CD14-positive monocyte (primary cell): ENCODE results near the gene ERC1. TPM values are rescaled to one million over a fixed set of nuclear protein-coding genes. Genes with fewer than 3 reads are reported as not detected.

Source experiments
- DNase-seq, 3 donors: peaks; one replicate each; pipeline ENCODE4 v3.0.0-alpha.2; 2011 to 2022
- H2AFZ ChIP-seq: 2 replicates; pipeline ENCODE4 v1.6.0; 2012; ENCODE audit warnings: mild to moderate bottlenecking, low read depth, low read length, inconsistent platforms; ENCODE audit not compliant: insufficient read depth, poor library complexity, severe bottlenecking
- H3K27ac ChIP-seq, 2 donors: 1 replicate in 1 of 2; 2 replicates in 1 of 2; pipeline ENCODE4 v1.5.1; 2012 to 2013; ENCODE audit warnings: low read length in 2 of 2, control low read depth in 1 of 2, inconsistent platforms in 1 of 2, low read depth in 1 of 2, mild to moderate bottlenecking in 1 of 2
- H3K27me3 ChIP-seq, 2 donors: one replicate each; pipeline versions ENCODE4 v1.6.0 to v1.6.1; 2011 to 2013; ENCODE audit warnings: low read length in 2 of 2; ENCODE audit not compliant: control insufficient read depth in 2 of 2, insufficient read depth in 2 of 2
- H3K36me3 ChIP-seq, 2 donors: replicated peaks in 1 of 2; 1 replicate in 1 of 2; 2 replicates in 1 of 2; pipeline versions ENCODE4 v1.5.1 to v1.6.1; 2012 to 2013; ENCODE audit warnings: low read length in 2 of 2, control low read depth in 1 of 2, inconsistent platforms in 1 of 2, mild to moderate bottlenecking in 1 of 2; ENCODE audit not compliant: insufficient read depth in 2 of 2, control insufficient read depth in 1 of 2
- H3K4me1 ChIP-seq, 2 donors: 1 replicate in 1 of 2; 2 replicates in 1 of 2; pipeline versions ENCODE4 v1.5.1 to v1.6.1; 2012 to 2013; ENCODE audit warnings: low read length in 2 of 2, control low read depth in 1 of 2, inconsistent platforms in 1 of 2, mild to moderate bottlenecking in 1 of 2, moderate library complexity in 1 of 2; ENCODE audit not compliant: insufficient read depth in 2 of 2, control insufficient read depth in 1 of 2
- H3K4me2 ChIP-seq: replicated peaks from 2 replicates; pipeline ENCODE3; 2012; ENCODE audit warnings: low read length, moderate library complexity, mild to moderate bottlenecking; ENCODE audit not compliant: poor library complexity, severe bottlenecking; ENCODE audit errors: extremely low read depth
- H3K4me3 ChIP-seq, 3 experiments: fragments of 200-600 bp in 1 of 3; sonication (generic) in 1 of 3; replicated peaks in 1 of 3; 1 replicate in 2 of 3; 2 replicates in 1 of 3; pipeline ENCODE4 v1.5.1; 2011 to 2013; ENCODE audit warnings: low read length in 3 of 3, mild to moderate bottlenecking in 3 of 3, control low read depth in 2 of 3, low read depth in 2 of 3, inconsistent platforms in 1 of 3, moderate library complexity in 1 of 3
- H3K79me2 ChIP-seq: 2 replicates; pipeline ENCODE4 v1.6.0; 2012; ENCODE audit warnings: mild to moderate bottlenecking, control low read depth, inconsistent platforms, low read length, moderate library complexity; ENCODE audit not compliant: insufficient read depth
- H3K9ac ChIP-seq: 2 replicates; pipeline ENCODE4 v1.6.0; 2017; ENCODE audit warnings: low read length, mild to moderate bottlenecking; ENCODE audit not compliant: insufficient read depth, poor library complexity, severe bottlenecking
- H3K9me3 ChIP-seq, 2 donors: replicated peaks in 1 of 2; 1 replicate in 1 of 2; 2 replicates in 1 of 2; pipeline versions ENCODE4 v1.5.1 to v1.6.1; 2012 to 2013; ENCODE audit warnings: low read length in 2 of 2, control low read depth in 1 of 2; ENCODE audit not compliant: control insufficient read depth in 1 of 2, insufficient read depth in 1 of 2
- H4K20me1 ChIP-seq: 2 replicates; pipeline ENCODE4 v1.6.0; 2012; ENCODE audit warnings: mild to moderate bottlenecking, low read length, control low read depth, moderate library complexity; ENCODE audit not compliant: insufficient read depth
- H3K27ac Mint-ChIP-seq, 7 donors: one replicate each; pipeline ENCODE4 v1.8.0; 2020; ENCODE audit warnings: mild to moderate bottlenecking in 7 of 7, mixed read lengths in 7 of 7, moderate library complexity in 6 of 7, inconsistent platforms in 2 of 7
- H3K27me3 Mint-ChIP-seq, 3 donors: one replicate each; pipeline ENCODE4 v1.8.0; 2021 to 2022; ENCODE audit warnings: low read depth in 3 of 3, mild to moderate bottlenecking in 3 of 3, mixed read lengths in 3 of 3, moderate library complexity in 3 of 3, inconsistent platforms in 1 of 3
- H3K36me3 Mint-ChIP-seq, 2 donors: one replicate each; pipeline ENCODE4 v1.8.0; 2020; ENCODE audit warnings: mixed read lengths in 2 of 2, inconsistent platforms in 1 of 2, mild to moderate bottlenecking in 1 of 2
- H3K4me1 Mint-ChIP-seq: one replicate; pipeline ENCODE4 v1.8.0; 2020; ENCODE audit warnings: mild to moderate bottlenecking, mixed read lengths
- H3K4me3 Mint-ChIP-seq, 2 donors: one replicate each; pipeline ENCODE4 v1.8.0; 2020; ENCODE audit warnings: mild to moderate bottlenecking in 2 of 2, mixed read lengths in 2 of 2, moderate library complexity in 1 of 2
- H3K9me3 Mint-ChIP-seq, 7 donors: one replicate each; pipeline ENCODE4 v1.8.0; 2020 to 2022; ENCODE audit warnings: mixed read lengths in 7 of 7, mild to moderate bottlenecking in 6 of 7, moderate library complexity in 6 of 7, inconsistent platforms in 2 of 7
- CTCF ChIP-seq: fragments of 200-600 bp; IDR thresholded peaks from one replicate; pipeline ENCODE4 v1.8.0; 2022; ENCODE audit warnings: antibody characterized with exemption, mild to moderate bottlenecking
- WGBS: methylation state at CpG from one replicate; pipeline ENCODE4 v1.1.5; 2013; ENCODE audit warnings: missing lambda C conversion rate; ENCODE audit not compliant: insufficient coverage; 5-methylcytosine and 5-hydroxymethylcytosine counted together
- intact Hi-C, 2 donors: fragments of 100-400 bp; cut with micrococcal nuclease; formaldehyde crosslinking; loops; one replicate each; pipeline versions ENCODE4 v1.15.0 to v1.15.1; 2023
- polyA plus RNA-seq, 3 donors: library from polyadenylated mRNA; depleted of rRNA in 1 of 3; unstranded in 2 of 3; stranded (reverse) in 1 of 3; fragments of 300-500 nt in 2 of 3; fragments of >200 nt in 1 of 3; fragmentation: Illumina TruSeq in 2 of 3; gene quantifications; 1 replicate in 2 of 3; 2 replicates in 1 of 3; pipeline ENCODE4 v1.2.3, GENCODE V29; 2012 to 2021

Gene ERC1
- polyA plus RNA-seq, 3 donors, result 4.0 to 14.3 (median 5.1) TPM

- peak overlapping the region in 1 of 2 donors; percentile 79 for H3K27ac ChIP-seq
- H4K20me1 ChIP-seq, result no peaks in the 10 kb centered on the region
- peaks cover 0 to 2% (median 0%) of the 10 kb centered on the region in 7 donors for H3K9me3 Mint-ChIP-seq
- H3K79me2 ChIP-seq, result no peaks in the 10 kb centered on the region
- H3K36me3 ChIP-seq, result peaks cover 0 to 5% of the 10 kb centered on the region in 2 donors
- H3K9ac ChIP-seq, result no peak overlapping the region
- 39% methylated on average over 2 of the region's 3 CpGs for WGBS
- H3K27me3 ChIP-seq, result no peaks in the 10 kb centered on the region
- H3K4me1 Mint-ChIP-seq, result peaks cover 33% of the 10 kb centered on the region
- peak overlapping the region; percentile 62 to 90 (median 86) for H3K27ac Mint-ChIP-seq
- peaks cover 23 to 29% of the 10 kb centered on the region in 2 donors for H3K4me1 ChIP-seq
- H3K27me3 Mint-ChIP-seq, result no peaks in the 10 kb centered on the region
- H2AFZ ChIP-seq, result no peak overlapping the region
- H3K9me3 ChIP-seq, result no peaks in the 10 kb centered on the region
- peaks cover 13 to 14% of the 10 kb centered on the region in 2 donors for H3K36me3 Mint-ChIP-seq
- H3K4me3 ChIP-seq, result peak overlapping the region in 1 of 3 experiments; percentile 46
- no peak overlapping the region for H3K4me3 Mint-ChIP-seq
- H3K4me2 ChIP-seq, result peak overlapping the region; percentile 41
- DNase-seq, result peak in 1 of 3 donors; percentile 8
- no peak for TF ChIP-seq CTCF
- intact Hi-C loops, result no loop called here
Observed at GRCh38 chr12:1290716-1291115, 299.7 kb downstream of the ERC1 start.

GRCh38 chr12:1291601-1292332 lies 300.7 kb downstream of the ERC1 start:
- H3K4me3 Mint-ChIP-seq, result no peak overlapping the region
- DNase-seq, result no peak
- H3K4me1 Mint-ChIP-seq, result peaks cover 33% of the 10 kb centered on the region
- Histone ChIP-seq H3K36me3 (peaks cover 0 to 5% of the 10 kb centered on the region in 2 donors), H3K27ac (peak overlapping the region in 1 of 2 donors; percentile 79), H4K20me1 (no peaks in the 10 kb centered on the region), H3K9me3 (no peaks in the 10 kb centered on the region), H3K4me1 (peaks cover 23 to 29% of the 10 kb centered on the region in 2 donors), H3K79me2 (no peaks in the 10 kb centered on the region), H3K4me3 (no peak overlapping the region), H2AFZ (no peak overlapping the region), H3K4me2 (no peak overlapping the region), H3K27me3 (no peaks in the 10 kb centered on the region), H3K9ac (no peak overlapping the region)
- intact Hi-C loops, result no loop called here
- TF ChIP-seq CTCF, result no peak
- H3K36me3 Mint-ChIP-seq, result peaks cover 15 to 18% of the 10 kb centered on the region in 2 donors
- WGBS, result no CpG with 5 or more reads among the region's 8 CpGs
- no peak overlapping the region for H3K27ac Mint-ChIP-seq
- H3K27me3 Mint-ChIP-seq, result no peaks in the 10 kb centered on the region
- peaks cover 0 to 2% (median 0%) of the 10 kb centered on the region in 7 donors for H3K9me3 Mint-ChIP-seq
